GM19328 (cell line): Measurements from ENCODE around the gene VPS13D.
"Not testable (repeated sequence)": the region's sequence is repeated elsewhere in the genome, so short reads cannot be mapped to it uniquely, and the experiment has no call there.

Source experiments
- ATAC-seq: cut with Tn5 transposase; IDR thresholded peaks from one replicate; pipeline ENCODE4 v1.9.1; 2021; ENCODE audit warnings: mild to moderate bottlenecking, moderate library complexity; ENCODE audit not compliant: unreplicated experiment

VPS13D gene

DNA sequence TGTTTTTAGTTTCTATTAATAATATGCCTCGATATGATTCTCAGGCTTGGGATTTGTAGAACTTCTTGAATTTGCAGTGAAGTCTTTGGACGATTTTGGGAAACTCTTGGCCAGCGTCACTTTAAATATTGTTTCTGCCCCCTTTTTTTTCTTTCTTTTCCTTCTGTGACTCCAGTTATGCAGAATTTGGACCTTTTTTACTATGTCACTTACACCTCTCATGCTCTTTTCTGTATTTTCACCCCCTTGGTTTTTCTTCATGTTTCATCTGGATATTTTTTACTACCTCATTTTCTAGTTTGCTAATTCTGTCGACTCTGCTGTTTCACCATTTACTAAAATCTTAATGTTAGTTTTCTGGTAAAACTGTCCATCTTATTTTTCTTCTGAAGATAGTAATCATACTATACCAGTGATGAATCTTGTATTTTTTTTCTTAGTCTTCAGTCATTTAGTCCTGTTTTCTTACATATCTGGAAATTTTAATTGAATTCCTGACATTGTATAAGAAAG lies 214.6 kb downstream of the VPS13D start:
- ATAC-seq: no peak

DNA sequence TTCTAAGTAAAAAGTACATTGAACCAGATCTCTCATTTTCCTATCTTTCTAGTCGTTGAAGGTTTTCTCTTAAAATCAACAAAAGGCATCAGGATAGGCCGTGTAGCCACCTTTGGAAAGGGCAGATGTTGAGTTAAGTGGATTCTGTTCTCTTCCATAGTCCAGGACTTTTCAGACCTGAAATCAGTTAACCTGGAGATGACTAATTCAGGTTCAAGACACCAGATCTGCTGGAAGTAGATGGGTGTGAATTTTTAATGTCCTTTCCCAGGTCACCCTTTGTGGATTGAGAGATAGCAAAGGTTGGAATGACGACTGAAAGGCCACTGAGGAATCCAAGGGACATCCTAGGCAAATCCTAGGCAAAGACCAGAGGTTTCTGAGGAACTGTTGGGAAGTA lies 215.4 kb downstream of the VPS13D start:
- ATAC-seq: no peak

DNA sequence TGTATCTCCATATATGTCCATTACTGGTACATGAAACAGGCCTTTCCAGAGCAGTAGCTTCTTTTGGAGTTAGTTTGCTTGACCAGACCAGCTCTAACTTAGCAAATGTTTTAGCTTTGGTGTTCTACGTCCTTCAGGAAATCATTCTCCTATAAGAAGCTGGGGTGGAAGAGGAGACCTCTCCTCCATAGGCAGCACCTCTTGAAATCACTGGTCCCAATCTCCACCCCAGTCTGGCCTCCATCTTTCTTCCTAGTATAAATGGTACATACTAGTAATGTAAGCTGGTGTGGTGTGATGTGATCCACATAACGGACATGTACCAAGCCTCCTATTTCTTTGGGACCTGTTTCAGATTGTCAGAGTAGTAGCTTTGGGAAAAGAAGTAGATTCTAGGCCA lies 216.8 kb downstream of the VPS13D start:
- ATAC-seq: no peak

DNA sequence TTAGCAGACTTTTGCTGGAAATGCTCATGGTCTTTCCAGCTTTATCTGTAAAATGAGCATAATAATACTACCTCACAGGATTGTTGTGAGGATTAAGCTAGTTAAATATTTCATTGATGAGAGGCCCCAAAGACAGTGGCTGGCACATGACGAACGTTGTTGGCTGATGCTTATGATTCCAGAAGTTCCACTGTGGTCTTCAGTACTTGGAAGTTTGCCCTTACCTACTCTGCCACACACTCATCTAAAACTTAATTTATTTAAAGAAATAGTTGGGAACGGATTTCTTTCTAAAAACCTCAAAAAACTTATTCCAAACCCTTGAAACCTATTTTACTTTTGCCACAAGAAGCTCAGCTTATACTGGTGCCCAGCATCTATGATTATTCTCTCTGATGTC lies 217.5 kb downstream of the VPS13D start:
- no peak for ATAC-seq

DNA sequence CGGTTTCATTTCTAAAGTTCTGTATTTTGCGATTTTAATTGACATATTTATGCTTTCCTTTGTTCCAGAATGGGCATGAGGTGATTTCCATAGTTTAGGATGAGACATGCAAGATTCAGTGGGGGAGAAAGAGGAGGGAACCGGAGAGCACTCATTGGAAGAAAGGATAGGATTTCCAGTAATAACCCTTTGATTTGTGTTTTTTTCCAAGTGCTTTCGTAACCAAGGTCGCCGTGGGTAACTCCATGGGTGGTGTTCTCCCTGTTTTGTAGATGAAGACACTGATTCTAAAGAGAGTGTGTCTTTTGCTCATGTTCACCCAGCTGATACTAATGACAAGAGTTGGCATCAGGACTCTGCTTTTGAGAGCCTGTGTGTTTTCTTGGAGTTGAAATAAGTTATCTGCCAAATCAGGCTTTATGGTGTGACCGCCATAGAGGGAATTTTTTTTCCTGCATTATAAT lies 218.1 kb downstream of the VPS13D start:
- ATAC-seq: no peak

DNA sequence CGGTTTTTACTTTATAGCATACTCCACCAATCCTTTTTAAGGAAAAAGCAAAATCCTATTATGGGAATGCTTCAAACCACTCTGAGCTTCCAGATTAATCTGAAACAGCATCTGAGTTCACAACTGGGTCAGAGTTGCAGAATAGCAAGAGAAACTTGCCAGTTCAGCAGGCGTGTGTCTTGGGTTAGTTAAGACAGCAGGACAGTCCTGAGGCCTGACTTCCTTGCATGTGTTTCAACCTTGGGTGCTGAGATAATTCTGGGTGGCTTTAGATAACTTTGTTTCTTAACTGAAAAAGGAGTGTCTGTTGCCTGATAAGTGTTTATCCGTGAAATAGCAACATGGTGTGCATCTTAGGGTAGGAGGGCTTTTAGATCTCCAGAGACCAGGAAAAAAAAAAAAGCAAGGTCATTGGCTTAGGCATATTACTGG lies 218.9 kb downstream of the VPS13D start:
- ATAC-seq: no peak

DNA sequence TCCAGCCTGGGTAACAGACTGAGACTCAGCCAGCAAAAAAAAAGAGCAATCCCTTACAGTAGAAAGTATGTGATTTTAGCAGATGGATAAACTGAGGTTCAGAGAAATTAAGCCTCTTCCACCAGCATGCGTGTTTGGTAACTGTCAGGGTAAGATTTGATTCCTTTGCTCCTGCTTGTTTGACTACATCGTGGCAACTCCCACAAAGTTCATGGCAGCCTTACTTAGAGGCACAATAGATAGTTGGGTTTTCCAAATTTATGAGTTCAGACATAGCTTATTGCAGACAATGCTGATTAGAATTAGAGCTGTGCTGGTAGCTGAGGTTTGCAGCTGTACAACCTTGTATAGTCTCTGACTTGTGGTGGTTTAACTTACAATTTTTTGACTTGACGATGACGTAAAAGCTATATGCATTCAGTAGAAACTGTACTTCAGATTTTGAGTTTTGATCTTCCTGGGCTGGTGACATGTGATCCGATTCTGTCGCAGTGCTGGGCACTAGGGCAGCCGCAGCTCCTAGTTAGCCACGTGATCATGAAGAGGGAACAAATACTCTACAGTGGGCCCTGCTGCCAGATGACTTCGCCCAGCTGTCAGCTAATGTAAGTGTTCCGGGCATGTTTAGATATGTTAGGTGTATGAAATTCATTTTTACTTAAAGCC lies 220.4 kb downstream of the VPS13D start:
- ATAC-seq: no peak

DNA sequence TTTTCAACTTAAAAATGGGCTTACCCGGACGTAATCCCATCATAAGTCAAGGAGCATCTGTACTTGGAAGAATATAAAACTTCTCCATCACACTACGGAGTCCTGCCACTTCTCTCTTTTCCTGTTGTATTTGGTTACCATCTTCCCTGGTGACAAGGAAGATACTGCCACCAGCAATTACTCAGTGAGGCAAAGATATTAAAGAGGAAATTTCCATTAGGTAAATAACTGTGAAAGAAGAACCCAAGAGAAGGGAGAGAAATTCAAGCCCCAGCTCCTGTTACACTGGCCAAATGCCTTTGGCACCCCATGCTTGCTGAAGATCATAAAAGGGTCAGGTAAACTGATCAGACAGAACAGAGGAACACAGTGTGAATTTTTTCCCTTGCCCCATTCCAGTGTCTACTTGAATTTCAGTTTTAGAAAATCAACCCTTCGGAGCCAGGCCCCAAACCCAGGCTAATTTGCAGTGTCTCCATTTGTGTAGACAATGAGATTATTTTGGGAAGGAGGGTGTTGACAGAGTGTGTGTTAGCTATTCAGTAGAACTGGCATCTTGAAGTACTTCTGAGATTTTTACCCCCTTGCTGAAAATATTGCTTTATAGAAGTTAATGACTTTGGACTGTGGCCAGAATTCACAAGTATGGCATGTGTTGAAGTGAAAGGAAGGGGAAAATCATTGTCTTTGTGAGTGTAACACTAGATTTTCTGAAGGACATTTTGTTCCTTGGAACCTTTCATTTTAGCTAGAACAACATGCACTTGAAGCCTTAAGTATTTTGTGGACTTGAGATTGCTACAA lies 221.1 kb downstream of the VPS13D start:
- no peak for ATAC-seq

DNA sequence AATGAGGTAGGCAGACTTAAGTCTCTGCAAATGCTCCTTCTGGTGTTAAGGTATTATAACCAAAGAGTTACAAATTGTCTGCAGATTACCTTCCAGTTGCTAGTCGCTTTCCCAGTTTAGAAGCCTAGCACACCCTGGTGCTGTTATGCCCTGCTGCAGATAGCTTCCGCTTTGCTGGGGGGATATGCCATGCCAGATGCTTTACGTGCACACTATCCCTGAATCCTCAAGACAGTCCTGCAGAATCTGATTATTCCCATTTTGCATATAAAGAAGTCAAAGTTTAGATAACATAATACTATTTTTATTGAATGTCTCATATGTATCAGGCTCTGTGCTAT lies 221.7 kb downstream of the VPS13D start:
- ATAC-seq: no peak

DNA sequence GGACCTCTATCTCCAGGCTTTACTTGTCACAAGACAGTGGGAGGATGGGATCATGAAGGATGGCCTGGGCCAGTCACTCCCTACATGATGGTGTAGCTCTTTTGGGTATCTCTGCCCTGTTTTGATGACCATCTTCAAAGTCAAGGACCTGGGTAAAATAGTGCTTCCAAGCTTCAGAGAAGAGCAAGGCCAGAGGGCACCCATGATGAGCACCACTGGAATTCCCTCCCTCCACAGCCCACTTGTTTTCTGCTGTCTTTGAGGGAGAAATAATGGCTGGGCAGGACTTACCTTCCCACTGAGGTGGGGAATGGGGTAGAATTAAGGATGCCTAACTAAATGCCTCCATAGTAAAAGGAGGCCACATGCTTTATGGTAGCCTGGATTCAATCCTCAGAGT lies 222.4 kb downstream of the VPS13D start:
- no peak for ATAC-seq

DNA sequence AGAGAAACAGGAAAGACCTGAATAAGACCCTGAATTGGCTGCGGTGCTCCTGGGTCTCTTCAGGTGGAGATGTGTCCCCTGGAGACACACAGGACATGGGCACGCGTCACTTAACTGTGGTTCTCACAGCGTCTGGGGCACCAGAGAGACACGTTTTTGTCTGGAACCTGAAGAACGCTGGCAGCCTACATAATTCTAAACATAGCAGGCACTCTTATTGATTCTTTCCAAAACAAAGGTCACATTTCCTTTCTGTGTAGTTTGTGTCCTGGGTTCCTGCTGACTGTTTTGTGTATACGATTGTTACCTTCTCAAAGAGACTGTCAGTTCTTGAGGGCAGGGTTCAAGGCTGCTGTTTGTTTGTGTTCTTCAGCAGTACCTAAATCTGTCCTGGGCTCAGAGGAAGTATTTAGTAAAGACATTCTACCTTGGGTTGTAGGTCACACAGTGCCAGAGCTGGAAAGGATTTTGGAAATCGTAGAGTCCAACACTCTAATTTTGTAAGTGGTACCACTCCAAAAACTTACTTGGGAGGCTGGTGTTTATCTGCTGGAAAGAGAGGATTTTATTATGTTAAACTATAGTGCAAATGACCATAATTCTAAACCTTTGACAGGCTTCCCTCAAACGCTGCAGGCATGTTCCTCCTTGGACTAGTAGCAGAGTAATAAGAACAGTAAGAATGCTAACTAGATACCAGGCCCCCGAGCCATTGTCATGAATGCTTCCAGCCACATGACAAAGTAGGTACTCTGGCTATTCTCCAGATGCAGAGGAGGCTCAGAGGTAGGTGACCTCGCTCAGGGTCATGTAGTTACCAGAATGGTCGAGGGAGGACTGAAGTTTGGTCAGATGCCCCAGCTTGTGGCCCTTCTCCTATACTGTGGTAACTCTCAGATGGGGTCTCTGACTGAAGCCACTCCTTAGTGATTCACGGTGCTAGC lies 223.8 kb downstream of the VPS13D start:
- ATAC-seq: no peak

DNA sequence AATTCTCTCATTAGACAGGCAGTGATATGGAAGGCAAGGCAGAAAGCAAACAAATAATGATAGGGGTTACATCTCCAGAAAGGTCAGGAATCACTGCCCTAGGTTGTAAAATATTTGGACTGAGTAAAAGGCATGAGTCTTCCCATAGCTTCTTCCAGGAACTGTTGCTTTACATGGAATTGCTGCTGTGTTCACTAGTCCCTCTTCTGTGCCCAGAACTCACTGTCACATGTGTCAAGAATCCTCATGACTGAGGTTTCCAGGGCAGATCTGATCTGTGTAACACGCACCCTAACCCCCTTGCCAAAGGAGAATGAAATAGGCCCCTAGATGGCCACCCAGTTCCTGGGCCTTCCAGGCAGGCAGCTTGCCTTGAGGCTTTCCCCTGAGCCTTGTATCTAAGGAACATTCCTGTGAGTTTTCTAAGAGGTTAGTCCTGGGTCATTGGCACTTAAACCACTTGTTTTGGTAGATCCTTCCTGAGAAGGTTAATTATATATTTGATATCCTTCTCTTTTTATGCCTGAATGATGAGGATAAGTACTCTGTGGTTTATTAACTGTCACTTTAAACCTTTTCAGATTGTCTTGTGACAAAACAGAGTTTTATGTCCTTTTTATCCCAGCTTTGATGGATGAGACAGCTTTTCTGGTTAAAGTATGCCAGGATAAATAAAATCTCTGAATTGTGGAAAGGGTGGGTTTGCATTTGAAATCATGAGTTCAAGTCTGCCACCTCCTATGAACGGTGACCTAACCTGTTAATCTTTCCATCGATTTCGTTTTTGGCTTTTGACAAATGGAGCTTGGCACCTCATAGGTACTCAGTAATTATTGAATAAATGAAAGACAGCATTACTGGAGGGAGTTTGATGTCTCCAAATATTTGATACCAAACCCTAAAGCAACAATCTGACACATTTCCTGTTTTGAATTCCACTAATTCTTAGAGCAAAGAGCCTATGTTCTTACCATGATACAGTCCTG lies 224.9 kb downstream of the VPS13D start:
- no peak for ATAC-seq

DNA sequence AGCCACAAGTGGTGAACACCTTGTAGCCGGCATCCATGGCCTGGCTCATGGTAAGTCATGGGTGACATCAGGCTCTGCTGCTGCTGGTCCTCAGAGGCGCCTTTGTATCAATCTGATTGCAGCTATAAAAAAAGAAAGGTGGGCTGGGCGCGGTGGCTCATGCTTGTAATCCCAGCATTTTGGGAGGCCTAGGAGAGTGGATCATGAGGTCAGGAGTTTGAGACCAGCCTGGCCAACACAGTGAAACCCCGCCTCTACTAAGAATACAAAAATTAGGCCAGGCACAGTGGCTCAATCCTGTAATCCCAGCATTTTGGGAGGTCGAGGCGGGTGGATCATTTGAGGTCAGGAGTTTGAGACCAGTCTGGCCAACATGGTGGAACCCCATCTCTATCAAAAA lies 226.3 kb downstream of the VPS13D start:
- not testable (repeated sequence) for ATAC-seq

DNA sequence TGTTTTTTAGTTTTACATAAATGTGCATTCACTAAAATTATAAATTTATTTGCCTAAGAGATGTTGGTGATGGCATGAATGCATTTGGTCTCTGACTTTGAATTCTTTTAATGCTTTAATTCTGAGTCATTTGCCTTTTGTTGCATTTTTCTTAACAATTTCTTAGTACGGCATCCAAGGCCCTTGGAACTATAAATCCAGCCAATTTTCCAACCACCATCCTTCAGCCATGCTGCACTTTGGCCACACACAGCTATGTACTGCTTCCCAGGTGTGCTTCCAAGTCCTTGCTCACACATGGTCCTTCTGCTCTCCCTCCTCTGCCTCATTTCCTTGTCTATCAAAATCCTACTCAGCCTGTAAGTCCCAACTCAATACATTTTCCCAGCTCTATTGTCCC lies 227.1 kb downstream of the VPS13D start:
- ATAC-seq: no peak

DNA sequence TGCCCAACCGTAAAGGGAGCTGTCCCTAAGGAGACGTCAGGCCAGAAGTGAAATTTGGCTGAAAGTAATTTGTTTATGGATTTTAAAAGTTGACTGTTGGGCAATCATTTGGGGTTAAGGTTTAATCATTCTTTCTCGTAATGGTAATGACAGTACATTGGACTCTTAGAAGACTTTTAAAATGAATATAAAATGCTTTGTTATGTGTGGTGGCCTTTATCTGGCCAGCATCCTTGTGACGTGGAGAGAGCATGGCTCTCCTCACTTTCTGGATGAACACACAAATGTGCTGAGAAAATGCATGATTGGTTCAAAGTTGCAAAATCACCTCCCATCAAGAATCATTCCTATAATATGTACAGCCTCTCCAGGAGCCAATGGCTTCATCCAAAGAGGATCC lies 227.9 kb downstream of the VPS13D start:
- no peak for ATAC-seq

DNA sequence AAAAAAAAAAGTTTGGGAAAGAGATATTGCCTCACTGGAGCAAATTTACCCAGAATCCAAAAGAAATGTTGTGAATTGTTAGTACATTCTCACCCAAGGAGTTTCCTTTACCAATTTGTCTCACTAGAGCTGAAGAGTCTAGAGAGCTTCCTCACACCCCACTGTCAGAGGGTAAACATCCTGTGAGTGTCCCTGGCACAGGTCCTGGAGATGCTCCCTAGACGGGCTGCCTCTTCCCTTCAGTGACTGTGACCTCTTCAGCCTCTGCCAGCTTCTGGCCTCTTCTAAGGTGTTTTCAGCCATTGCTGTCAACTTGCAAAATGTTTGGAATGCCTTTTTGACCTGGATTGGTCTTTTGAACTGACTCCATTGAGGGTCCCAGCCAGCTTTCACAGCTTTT lies 228.7 kb downstream of the VPS13D start:
- no peak for ATAC-seq

DNA sequence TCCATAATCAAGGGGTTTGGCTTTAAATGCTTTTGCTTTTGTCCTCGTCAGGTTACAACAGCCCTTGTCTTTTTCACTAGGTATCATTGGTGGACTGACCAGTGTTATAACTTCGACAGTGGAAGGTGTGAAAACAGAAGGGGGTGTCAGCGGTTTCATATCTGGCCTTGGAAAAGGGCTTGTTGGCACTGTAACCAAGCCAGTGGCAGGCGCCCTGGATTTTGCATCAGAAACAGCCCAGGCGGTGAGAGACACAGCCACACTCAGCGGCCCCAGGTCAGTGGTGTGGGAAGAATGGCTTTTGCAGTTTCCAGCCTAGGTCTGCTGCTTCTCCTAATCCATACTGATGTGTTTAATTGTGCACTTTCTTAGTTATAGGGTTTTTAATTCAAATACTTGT lies 230.3 kb downstream of the VPS13D start:
- no peak for ATAC-seq

DNA sequence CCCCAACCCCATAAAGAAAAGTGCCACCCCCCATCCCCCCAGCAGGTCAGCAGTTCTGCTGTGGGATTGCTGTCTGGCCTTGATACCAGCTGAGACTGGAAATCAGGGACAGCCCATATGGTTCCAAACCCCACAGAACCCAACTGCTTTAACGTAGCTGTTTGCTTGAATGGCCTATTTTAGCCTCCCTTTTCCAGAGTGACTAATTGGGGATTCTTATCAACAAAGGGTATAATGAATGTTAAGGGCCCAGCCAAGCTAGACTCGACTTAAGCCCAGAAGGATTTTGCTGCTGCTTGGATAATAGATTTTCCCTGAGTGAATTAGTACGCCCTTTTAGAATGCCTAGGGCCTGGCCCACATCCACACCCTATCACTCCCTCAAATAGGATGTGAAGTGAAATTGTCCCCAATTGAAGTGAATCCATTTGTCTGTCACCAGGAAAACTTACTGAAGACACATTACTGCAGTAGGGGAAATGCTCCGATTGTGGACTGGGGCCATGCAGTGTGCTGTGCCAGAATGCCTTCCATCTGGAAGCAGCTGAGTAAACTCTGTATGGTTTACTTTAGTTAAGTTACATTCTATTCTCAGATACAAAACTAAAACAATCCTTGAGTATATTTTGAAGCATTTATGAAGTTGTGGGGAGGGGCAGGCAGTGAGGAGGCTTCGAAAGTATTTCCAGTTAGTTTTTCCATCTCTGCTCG lies 231.2 kb downstream of the VPS13D start:
- no peak for ATAC-seq

DNA sequence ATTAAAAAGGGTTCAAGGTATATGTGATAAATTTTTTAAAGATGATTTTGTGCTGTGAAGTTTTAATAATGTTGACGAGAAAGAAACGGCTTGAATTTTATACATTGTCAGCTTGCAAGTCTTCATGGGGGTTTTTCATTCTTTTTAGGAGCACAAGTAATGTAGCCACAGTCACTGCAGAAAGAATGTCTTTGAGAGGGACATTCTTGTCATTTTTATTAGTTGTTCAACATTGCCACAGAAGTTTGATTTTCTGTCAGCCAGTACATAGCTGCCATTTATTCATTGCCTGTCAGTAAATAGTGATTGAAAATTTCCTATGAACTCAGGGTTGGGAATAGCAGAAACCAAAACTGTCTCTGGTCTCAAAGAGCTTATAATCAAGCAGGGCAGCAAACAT lies 231.9 kb downstream of the VPS13D start:
- ATAC-seq: no peak
